ENCODE data around the gene ZNF70. TPM values are rescaled to one million over a fixed set of nuclear protein-coding genes. Genes with fewer than 3 reads are reported as not detected.
A peak's percentile ranks its signal among the peaks of the same experiment; 100 is the strongest.

ZNF70 gene
- 3.4 TPM for polyA plus RNA-seq (2013, experiment 1 of 2; ENCODE audit: insufficient read length)
- 4.4 TPM for polyA plus RNA-seq (2013, experiment 2 of 2; ENCODE audit: insufficient read length)

DNA sequence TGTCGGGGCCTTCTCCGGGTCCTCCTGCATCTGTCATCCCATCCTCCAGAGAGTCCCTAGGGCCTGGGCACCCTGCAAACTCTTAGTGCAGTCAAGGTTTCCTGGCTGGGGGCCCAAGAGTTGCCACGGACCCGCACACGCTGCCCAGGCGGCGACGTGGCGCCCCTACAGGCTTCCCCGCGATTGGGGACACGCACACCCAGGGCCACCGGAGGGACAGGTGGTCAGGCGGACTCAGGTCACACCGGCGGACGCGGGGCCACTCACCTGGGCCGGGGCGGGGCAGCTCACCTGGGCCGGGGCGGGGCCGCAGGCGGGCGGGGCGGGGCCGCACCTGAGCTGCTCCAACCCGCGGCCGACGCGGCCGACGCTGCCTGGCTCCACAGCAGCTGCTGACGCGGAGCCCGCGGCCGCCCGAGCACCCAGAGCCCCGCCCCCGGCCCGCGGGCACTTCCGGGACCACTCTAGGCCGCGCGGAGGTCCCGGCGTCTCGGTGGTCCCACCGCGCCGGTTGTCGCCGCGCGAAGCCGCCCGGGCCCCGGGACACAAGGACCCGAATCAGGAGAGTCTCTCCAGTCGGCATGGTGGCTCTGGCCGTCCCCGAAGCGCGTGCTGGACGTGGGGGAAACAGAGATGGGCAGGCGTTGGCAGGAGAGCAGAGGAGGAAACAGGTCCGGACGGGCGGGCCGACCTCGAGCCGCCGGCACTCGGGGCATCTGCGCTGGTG, at the start of gene ZNF70:
Gene ZNF70, minus strand, starts transcription at position 399 of the 727 bp plus-strand sequence. CDS start 5,972 bp downstream, outside the sequence.
- DNase-seq, result peak; percentile 83

GRCh38 chr22:23796461-23796860, 45.5 kb upstream of the ZNF70 start:
- DNase-seq, result peak; percentile 38

GRCh38 chr22:23793326-23793725, 42.4 kb upstream of the ZNF70 start:
- no peak for DNase-seq

DNA sequence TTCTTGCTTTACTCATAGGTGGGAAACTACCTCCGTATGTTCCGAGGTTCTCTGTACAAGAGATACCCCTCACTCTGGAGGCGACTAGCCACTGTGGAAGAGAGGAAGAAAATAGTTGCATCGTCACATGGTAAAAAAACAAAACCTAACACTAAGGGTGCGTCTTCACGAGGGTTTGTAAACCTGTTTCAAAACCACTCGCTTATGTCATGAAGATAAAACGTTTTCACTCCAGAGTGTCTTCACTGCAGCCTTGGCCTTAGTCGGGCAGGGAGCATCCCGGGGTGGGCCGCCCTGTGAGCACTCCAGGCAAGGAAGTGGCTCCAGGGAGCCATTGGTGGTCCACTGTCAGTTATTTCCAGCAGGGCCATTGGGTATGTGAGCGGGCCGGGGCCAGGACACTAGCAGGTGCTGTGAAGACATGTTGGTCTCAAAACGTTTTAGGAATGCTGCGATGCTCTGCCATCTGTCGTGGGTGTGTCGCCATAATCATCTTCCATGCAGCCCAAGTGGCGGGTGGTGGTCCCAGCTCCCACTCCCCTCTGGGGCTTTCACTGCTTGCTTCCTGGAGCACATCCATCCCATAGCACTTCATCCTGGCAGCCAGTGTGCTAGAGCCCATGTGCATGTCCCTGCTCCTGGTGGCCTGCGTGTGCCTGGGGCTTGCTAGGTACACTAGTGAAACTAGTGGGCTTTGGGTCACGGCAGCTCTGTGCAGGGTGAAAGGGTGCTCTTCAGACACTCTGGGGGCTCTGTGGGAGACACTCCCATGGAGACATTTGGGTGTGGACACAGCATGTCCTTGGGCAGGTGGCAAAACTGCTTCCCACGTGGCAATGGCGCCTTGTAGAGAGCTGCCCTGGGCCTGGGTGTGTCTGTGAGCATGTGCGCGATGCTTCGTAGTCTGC, 41.1 kb upstream of the ZNF70 start:
- DNase-seq, result no peak

- no peak for DNase-seq
Observed at GRCh38 chr22:23790819-23791737, 40.2 kb upstream of the ZNF70 start.

DNA sequence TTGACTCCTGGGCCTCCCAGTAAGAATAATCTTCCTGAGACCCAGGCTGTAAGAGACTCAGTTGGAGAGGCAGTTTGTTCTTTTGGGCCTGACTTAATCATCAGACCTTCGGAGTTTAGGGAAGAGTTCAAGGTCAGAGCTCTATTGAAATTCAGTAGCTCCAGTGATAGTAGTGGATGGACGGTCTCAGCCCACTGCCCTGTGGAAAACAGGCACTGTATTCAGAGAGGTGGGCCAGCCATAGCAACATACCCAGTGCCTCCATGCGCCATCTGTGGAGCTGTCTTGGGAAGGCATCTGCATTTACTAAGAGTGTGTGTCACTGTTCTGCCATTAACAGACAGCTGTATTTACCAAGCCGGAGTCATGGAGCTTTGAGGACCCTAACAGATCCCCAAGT, 38.7 kb upstream of the ZNF70 start:
- DNase-seq, result no peak

DNA sequence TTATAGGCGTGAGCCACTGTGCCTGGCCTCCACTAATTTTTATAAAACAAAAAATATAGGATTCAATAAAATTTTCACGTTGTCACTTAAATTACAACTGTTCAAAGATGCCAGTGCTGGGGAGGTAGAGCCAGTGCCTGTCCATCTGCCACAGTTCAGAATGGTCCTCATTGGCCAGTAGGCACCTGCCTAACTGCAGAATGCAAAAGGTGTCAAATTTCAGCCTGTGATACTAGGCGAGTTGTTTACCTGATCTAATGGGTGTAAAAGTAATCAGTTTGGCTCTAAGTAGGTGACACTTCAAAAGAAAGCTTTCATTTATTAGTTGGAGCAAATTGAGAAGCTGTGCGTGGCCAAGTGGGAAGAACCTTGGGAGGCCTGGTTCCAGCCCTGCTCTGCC, 38.2 kb upstream of the ZNF70 start:
- DNase-seq, result no peak

DNA sequence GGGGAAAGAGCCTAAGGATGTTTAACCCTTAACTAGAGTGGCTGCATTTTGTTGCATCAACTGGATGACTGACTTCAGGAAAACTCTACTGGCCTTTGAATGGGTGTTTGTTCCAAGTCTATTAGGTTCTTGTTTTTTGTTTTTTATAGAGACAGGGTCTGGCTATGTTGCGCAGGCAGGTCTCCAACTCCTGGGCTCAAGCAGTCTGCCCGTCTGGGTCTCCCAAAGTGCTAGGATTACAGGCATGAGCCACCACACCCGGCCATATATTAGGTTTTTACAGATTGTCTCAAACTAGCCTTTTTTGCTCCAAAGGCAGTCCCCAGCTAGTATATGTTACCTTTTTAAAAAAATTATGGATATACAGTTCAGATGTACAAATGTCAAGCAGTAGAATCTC, 37.0 kb upstream of the ZNF70 start:
- no peak for DNase-seq

GRCh38 chr22:23787600-23787896, 36.6 kb upstream of the ZNF70 start:
- DNase-seq, result no peak

- DNase-seq, result peak; percentile 97
Observed at GRCh38 chr22:23786752-23787599, 36.1 kb upstream of the ZNF70 start, which contains the start of gene SMARCB1. Gene SMARCB1 (plus strand): TSS chr22:23786966. CDS start chr22:23787170, 204 bp downstream.

GRCh38 chr22:23786261-23786710, 35.4 kb upstream of the ZNF70 start:
- DNase-seq, result no peak

- DNase-seq, result peak; percentile 69
Observed at GRCh38 chr22:23784215-23784732, 33.4 kb upstream of the ZNF70 start.

GRCh38 chr22:23783265-23784150, 32.6 kb upstream of the ZNF70 start:
- DNase-seq, result no peak

GRCh38 chr22:23782703-23783102, 31.8 kb upstream of the ZNF70 start:
- DNase-seq, result no peak

DNA sequence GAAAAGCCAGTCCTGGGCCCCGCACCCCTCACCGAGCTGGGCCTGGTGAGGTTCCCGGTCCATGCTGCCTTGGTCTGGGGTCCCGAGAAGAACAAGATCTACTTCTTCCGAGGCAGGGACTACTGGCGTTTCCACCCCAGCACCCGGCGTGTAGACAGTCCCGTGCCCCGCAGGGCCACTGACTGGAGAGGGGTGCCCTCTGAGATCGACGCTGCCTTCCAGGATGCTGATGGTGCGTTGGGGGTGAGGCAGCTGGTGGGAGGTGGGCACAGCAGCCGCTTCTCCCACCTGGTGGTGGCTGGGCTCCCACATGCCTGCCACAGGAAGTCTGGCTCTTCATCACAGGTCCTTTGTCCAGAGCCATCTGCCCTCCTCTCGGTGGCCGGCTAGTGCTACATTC, 31.3 kb upstream of the ZNF70 start:
- no peak for DNase-seq

DNA sequence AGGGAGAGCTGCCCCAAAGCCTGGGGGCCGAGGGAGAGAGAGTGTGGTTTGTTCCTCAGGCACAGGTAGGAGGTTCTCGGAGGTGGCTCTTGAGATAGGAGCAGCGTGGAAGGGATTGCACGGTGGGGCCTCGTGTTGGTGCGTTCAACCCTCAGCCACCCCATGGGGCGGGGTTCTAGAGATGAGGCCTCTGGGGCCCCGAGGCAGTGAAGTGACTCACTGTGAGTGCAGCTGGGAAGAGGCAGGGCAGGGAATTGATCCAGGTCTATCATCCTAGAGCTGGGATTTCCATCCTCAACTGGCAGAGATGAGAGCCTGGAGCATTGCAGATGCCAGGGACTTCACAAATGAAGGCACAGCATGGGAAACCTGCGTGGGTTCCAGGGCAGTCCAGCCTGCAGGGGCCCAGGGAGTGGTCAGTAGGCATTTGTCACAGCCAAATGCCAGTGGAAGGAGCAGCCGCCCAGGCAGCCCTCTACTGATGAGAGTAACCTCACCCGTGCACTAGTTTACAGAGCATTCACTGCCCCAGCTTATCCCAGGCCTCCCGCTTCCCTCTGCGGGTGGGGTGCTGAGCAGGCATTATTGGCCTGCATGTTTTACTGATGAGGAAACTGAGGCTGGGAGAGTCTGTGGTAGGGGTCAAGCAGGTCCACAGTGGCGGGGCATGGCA, 30.7 kb upstream of the ZNF70 start:
- peak; percentile 80 for DNase-seq

GRCh38 chr22:23781065-23781464, 30.2 kb upstream of the ZNF70 start:
- DNase-seq, result no peak

DNA sequence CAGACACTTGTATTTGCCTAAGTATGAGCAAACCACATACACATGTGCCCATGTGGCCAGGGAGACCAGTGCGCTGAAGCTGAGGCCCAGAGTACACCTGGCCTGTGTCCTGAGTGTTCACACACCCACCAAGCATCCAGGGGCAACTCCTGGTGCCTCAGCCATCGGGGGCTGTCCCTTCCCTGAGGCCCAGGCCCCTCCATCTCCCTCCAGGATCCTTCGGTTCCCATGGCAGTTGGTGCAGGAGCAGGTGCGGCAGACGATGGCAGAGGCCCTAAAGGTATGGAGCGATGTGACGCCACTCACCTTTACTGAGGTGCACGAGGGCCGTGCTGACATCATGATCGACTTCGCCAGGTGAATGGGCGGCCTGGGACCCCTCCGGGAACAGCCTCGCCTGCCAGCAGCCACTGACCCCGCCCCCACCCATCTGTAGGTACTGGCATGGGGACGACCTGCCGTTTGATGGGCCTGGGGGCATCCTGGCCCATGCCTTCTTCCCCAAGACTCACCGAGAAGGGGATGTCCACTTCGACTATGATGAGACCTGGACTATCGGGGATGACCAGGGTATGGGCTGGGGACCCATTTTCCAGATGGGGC, 29.3 kb upstream of the ZNF70 start:
- no peak for DNase-seq

DNA sequence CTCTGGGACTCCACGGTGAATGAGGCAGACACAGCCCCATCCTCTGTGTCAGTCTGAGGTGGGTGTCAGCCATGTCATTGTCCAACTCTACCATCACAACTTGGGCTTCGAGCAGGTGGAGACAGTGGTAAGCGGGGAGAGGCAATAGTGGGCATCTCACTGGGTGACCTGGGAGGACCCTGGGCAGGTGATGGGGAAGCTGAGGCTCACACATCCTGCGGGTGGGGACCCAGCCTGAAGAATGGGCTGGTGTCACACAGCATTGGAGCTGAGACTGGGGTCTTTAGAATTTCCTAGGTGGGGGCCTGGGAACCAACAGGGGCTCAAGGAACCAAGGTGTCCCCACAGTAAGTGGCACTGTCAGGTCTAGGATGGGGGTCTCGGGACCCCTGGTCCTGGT, 28.8 kb upstream of the ZNF70 start:
- no peak for DNase-seq
